DMS53 (cell line): ENCODE data around the gene DENND1A.
"Not testable (repeated sequence)": the region's sequence is repeated elsewhere in the genome, so short reads cannot be mapped to it uniquely, and the experiment has no call there.

Experiments
- DNase-seq: peaks from one replicate; lab custom pipeline; 2025; lab: John Stamatoyannopoulos, UW

Gene DENND1A

GRCh38 chr9:123929870-123930831 is at the start of gene DENND1A:
Gene DENND1A, minus strand, starts transcription at chr9:123930126. Its CDS starts 221 bp downstream, at chr9:123929905.
- DNase-seq: peak; percentile 97

- no peak for DNase-seq
These were observed 49.1 kb upstream of the DENND1A start for GRCh38 chr9:123978981-123979380.

GRCh38 chr9:123976579-123976978 is 46.7 kb upstream of the DENND1A start:
- DNase-seq: not testable (repeated sequence)

GRCh38 chr9:123975871-123976270 is 45.9 kb upstream of the DENND1A start:
- DNase-seq: no peak

- DNase-seq: no peak
These were observed 44.5 kb upstream of the DENND1A start for GRCh38 chr9:123974471-123974870.

- no peak for DNase-seq
These were observed 43.8 kb upstream of the DENND1A start for GRCh38 chr9:123973590-123974223.

GRCh38 chr9:123972618-123973017 is 42.7 kb upstream of the DENND1A start:
- DNase-seq: no peak

- DNase-seq: no peak
These were observed 37.4 kb upstream of the DENND1A start for GRCh38 chr9:123967323-123967722.

- no peak for DNase-seq
These were observed 36.1 kb upstream of the DENND1A start for GRCh38 chr9:123965801-123966686.

- no peak for DNase-seq
These were observed 34.8 kb upstream of the DENND1A start for GRCh38 chr9:123964761-123965160.

GRCh38 chr9:123960965-123961364 is 31.0 kb upstream of the DENND1A start:
- peak; percentile 14 for DNase-seq

- peak; percentile 15 for DNase-seq
These were observed 30.4 kb upstream of the DENND1A start for GRCh38 chr9:123960366-123960765.

GRCh38 chr9:123959787-123960186 is 29.9 kb upstream of the DENND1A start:
- DNase-seq: no peak

GRCh38 chr9:123957731-123958130 is 27.8 kb upstream of the DENND1A start:
- DNase-seq: no peak

GRCh38 chr9:123957168-123957721 is 27.3 kb upstream of the DENND1A start:
- peak; percentile 29 for DNase-seq

GRCh38 chr9:123955637-123956036 is 25.7 kb upstream of the DENND1A start:
- no peak for DNase-seq

- no peak for DNase-seq
These were observed 24.8 kb upstream of the DENND1A start for GRCh38 chr9:123954518-123955280.

GRCh38 chr9:123952641-123953495 is 22.9 kb upstream of the DENND1A start:
- DNase-seq: no peak

GRCh38 chr9:123948286-123948685 is 18.4 kb upstream of the DENND1A start:
- no peak for DNase-seq

GRCh38 chr9:123947326-123947725 is 17.4 kb upstream of the DENND1A start:
- no peak for DNase-seq
